HepG2 (cell line): ENCODE data around the gene EIF3L. TPM values are rescaled to one million over a fixed set of nuclear protein-coding genes. Genes with fewer than 3 reads are reported as not detected.

Source experiments
- ASH2L ChIP-seq: fragments of 300-600, 200-600 bp; sonication (generic); IDR thresholded peaks from 2 replicates; pipeline ENCODE4 v1.7.0; 2017; ENCODE audit warnings: low read depth, mild to moderate bottlenecking, moderate library complexity, mixed read lengths, low read length; ENCODE audit not compliant: insufficient read length
- ATF1 ChIP-seq: IDR thresholded peaks from 2 replicates; pipeline ENCODE4 v1.6.1; 2016; ENCODE audit warnings: mild to moderate bottlenecking, control low read depth
- GFI1 ChIP-seq: sonication (generic); formaldehyde crosslinking; IDR thresholded peaks from 2 replicates; pipeline ENCODE4 v1.5.0; 2020; ENCODE audit warnings: missing genetic modification reagents, mild to moderate bottlenecking, borderline replicate concordance
- HNRNPL ChIP-seq: fragments of 200-400 bp; formaldehyde crosslinking; IDR thresholded peaks from 2 replicates; pipeline ENCODE4 v1.6.1; 2017; ENCODE audit warnings: mild to moderate bottlenecking, low read depth, low read length
- IRF1 ChIP-seq: sonication (generic); formaldehyde crosslinking; IDR thresholded peaks from 2 replicates; pipeline ENCODE4 v1.4.0; 2020; ENCODE audit warnings: low read depth, mild to moderate bottlenecking, missing genetic modification reagents
- PAXIP1 ChIP-seq: sonication (generic); formaldehyde crosslinking; conservative IDR thresholded peaks from 2 replicates; pipeline ENCODE4 v1.4.0; 2020; ENCODE audit warnings: mild to moderate bottlenecking, missing genetic modification reagents, moderate library complexity
- SAP130 ChIP-seq: IDR thresholded peaks from 2 replicates; pipeline ENCODE4 v1.6.1; 2016; ENCODE audit warnings: low read depth
- SKIL ChIP-seq: sonication (generic); formaldehyde crosslinking; IDR thresholded peaks from 2 replicates; pipeline ENCODE4 v1.8.0; 2022; ENCODE audit warnings: missing genetic modification reagents, mild to moderate bottlenecking, moderate library complexity, borderline replicate concordance
- TBL1XR1 ChIP-seq: fragments of 150-350 bp; IDR thresholded peaks from 2 replicates; pipeline ENCODE4 v1.6.1; 2014; ENCODE audit warnings: borderline replicate concordance, low read length; ENCODE audit not compliant: partially characterized antibody
- TBX2 ChIP-seq: sonication (generic); formaldehyde crosslinking; IDR thresholded peaks from 2 replicates; pipeline ENCODE4 v1.5.0; 2020; ENCODE audit warnings: missing genetic modification reagents, mild to moderate bottlenecking, borderline replicate concordance
- TGIF2 ChIP-seq: IDR thresholded peaks from 2 replicates; pipeline ENCODE4 v1.6.1; 2016; ENCODE audit warnings: control low read depth, missing compliant biosample characterization
- ZFP82 ChIP-seq: sonication (generic); formaldehyde crosslinking; IDR thresholded peaks from 2 replicates; pipeline ENCODE4 v1.5.1; 2020; ENCODE audit warnings: mild to moderate bottlenecking, missing genetic modification reagents, borderline replicate concordance
- ZMYM3 ChIP-seq: sonication (generic); formaldehyde crosslinking; IDR thresholded peaks from 2 replicates; pipeline ENCODE4 v1.5.1; 2020; ENCODE audit warnings: mild to moderate bottlenecking, missing genetic modification reagents
- ZNF337 ChIP-seq: sonication (generic); formaldehyde crosslinking; IDR thresholded peaks from 2 replicates; pipeline ENCODE4 v1.5.1; 2020; ENCODE audit warnings: missing genetic modification reagents, low read depth, mild to moderate bottlenecking, borderline replicate concordance
- ZNF451 ChIP-seq: sonication (generic); formaldehyde crosslinking; IDR thresholded peaks from 2 replicates; pipeline ENCODE4 v1.5.0; 2020; ENCODE audit warnings: mild to moderate bottlenecking, missing genetic modification reagents
- ZNF670 ChIP-seq: sonication (generic); formaldehyde crosslinking; IDR thresholded peaks from 2 replicates; pipeline ENCODE4 v1.8.0; 2022; ENCODE audit warnings: mild to moderate bottlenecking, missing genetic modification reagents, borderline replicate concordance
- polyA plus RNA-seq, 8 experiments: library from polyadenylated mRNA; depleted of rRNA in 3 of 8; stranded (reverse) in 7 of 8; unstranded in 1 of 8; fragments of >200 nt; fragmentation: Illumina TruSeq in 4 of 8; extraction: Trizol in 4 of 8; gene quantifications; 2 replicates each; pipeline versions ENCODE4 v1.2.1 to v1.2.3, GENCODE V29; 2011 to 2016; ENCODE audit warnings: low read depth in 4 of 8, missing spikeins in 1 of 8, mixed read lengths in 1 of 8; ENCODE audit not compliant: insufficient read depth in 1 of 8
- total RNA-seq, 5 experiments: library from RNA; depleted of rRNA; stranded (reverse); fragments of >200 nt; fragmentation: Illumina TruSeq; extraction: Trizol; gene quantifications; 2 replicates each; pipeline ENCODE4 v1.2.3, GENCODE V29; 2016; ENCODE audit warnings: low read depth in 1 of 5
- TF ChIP-seq, protein P1 (sequence below): sonication (generic); formaldehyde crosslinking; IDR thresholded peaks from 2 replicates; pipeline ENCODE4 v1.5.0; 2020; ENCODE audit warnings: mild to moderate bottlenecking, missing genetic modification reagents
- TF ChIP-seq, protein P2 (sequence below): sonication (generic); formaldehyde crosslinking; IDR thresholded peaks from 2 replicates; pipeline ENCODE4 v1.4.0; 2020; ENCODE audit warnings: missing genetic modification reagents

Gene EIF3L
- total and polyA plus RNA-seq, 2 of the 13 experiments (the other 11 are each of a cell fraction or from before 2014, with no cell fraction given) = 514 to 793 TPM

DNA sequence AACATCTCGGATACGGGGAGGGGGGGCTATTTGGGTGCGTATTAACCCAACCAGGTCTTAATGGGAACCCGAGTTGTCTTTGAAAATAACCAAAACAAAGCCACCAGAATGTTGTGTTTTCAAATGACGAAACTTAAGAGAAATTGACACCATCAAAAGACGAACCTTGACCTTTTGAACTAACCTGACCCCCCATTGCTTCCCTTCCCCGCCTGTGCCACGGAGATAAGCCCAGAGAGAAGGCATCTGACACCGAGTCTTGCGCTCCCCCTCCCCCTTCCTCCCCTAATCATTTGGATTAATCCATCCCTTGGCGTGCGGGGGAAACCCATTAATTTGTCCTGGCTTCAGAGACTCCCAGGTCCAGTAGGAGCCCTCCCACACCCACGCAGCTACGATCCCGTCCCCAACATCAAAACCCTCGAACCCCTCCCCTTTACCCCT is 46.0 kb upstream of the EIF3L start (continued):
- TF ChIP-seq GFI1 (0 out of 2 replicates have a peak, but pooled peaks have one; percentile 3), TBX2 (CRISPR knock-in tag) (peak; percentile 79), TBL1XR1 (no peak), ATF1 (CRISPR knock-in tag) (0 out of 2 replicates have a peak, but pooled peaks have one; percentile 1), SAP130 (0 out of 2 replicates have a peak, but pooled peaks have one; percentile 26), ASH2L (peak; percentile 57), ZMYM3 (CRISPR knock-in tag) (peak; percentile 9; the same call in 1 of the 2 replicates), ZNF670 (CRISPR knock-in tag) (peak; percentile 67), PAXIP1 (CRISPR knock-in tag) (peak; percentile 72), ZFP82 (CRISPR knock-in tag) (peak; percentile 64; the same call in 1 of the 2 replicates), IRF1 (CRISPR knock-in tag) (no peak), HNRNPL (no peak), SKIL (CRISPR knock-in tag) (peak; percentile 43; the same call in 1 of the 2 replicates), ZNF337 (CRISPR knock-in tag) (no peak), ZNF451 (CRISPR knock-in tag) (no peak), TGIF2 (CRISPR knock-in tag) (0 out of 2 replicates have a peak, but pooled peaks have one; percentile 3)
- TF ChIP-seq, protein P1, sequence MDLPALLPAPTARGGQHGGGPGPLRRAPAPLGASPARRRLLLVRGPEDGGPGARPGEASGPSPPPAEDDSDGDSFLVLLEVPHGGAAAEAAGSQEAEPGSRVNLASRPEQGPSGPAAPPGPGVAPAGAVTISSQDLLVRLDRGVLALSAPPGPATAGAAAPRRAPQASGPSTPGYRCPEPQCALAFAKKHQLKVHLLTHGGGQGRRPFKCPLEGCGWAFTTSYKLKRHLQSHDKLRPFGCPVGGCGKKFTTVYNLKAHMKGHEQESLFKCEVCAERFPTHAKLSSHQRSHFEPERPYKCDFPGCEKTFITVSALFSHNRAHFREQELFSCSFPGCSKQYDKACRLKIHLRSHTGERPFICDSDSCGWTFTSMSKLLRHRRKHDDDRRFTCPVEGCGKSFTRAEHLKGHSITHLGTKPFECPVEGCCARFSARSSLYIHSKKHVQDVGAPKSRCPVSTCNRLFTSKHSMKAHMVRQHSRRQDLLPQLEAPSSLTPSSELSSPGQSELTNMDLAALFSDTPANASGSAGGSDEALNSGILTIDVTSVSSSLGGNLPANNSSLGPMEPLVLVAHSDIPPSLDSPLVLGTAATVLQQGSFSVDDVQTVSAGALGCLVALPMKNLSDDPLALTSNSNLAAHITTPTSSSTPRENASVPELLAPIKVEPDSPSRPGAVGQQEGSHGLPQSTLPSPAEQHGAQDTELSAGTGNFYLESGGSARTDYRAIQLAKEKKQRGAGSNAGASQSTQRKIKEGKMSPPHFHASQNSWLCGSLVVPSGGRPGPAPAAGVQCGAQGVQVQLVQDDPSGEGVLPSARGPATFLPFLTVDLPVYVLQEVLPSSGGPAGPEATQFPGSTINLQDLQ (CRISPR knock-in tag) = peak; percentile 56; the same call in 1 of the 2 replicates
- TF ChIP-seq, protein P2, sequence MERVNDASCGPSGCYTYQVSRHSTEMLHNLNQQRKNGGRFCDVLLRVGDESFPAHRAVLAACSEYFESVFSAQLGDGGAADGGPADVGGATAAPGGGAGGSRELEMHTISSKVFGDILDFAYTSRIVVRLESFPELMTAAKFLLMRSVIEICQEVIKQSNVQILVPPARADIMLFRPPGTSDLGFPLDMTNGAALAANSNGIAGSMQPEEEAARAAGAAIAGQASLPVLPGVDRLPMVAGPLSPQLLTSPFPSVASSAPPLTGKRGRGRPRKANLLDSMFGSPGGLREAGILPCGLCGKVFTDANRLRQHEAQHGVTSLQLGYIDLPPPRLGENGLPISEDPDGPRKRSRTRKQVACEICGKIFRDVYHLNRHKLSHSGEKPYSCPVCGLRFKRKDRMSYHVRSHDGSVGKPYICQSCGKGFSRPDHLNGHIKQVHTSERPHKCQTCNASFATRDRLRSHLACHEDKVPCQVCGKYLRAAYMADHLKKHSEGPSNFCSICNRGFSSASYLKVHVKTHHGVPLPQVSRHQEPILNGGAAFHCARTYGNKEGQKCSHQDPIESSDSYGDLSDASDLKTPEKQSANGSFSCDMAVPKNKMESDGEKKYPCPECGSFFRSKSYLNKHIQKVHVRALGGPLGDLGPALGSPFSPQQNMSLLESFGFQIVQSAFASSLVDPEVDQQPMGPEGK = peak; percentile 64; the same call in 1 of the 2 replicates
